GM12873 (cell line): ENCODE measurements around the gene CRYZ.
A peak's percentile ranks its signal among the peaks of the same experiment; 100 is the strongest.

Experiments used
- CTCF ChIP-seq: IDR thresholded peaks from 2 replicates; pipeline ENCODE4 v1.5.1; 2012; ENCODE audit warnings: low read depth, mild to moderate bottlenecking, moderate library complexity, low read length, control low read depth; ENCODE audit not compliant: insufficient read depth; ENCODE audit errors: missing control alignments

CRYZ gene

GRCh38 chr1:74771913-74772515, 39.2 kb upstream of the CRYZ start:
- peak; percentile 62 for TF ChIP-seq CTCF

GRCh38 chr1:74767490-74767889, 34.6 kb upstream of the CRYZ start:
- TF ChIP-seq CTCF, result peak; percentile 65

- TF ChIP-seq CTCF, result no peak
These were observed 33.7 kb upstream of the CRYZ start for GRCh38 chr1:74766579-74766978.

GRCh38 chr1:74763807-74764206, 31.0 kb upstream of the CRYZ start:
- TF ChIP-seq CTCF, result no peak

- no peak for TF ChIP-seq CTCF
These were observed 22.6 kb upstream of the CRYZ start for GRCh38 chr1:74755475-74755874.

GRCh38 chr1:74753104-74753503, 20.3 kb upstream of the CRYZ start:
- TF ChIP-seq CTCF, result no peak

- no peak for TF ChIP-seq CTCF
These were observed 16.1 kb upstream of the CRYZ start for GRCh38 chr1:74748960-74749359.

- TF ChIP-seq CTCF, result no peak
These were observed 4.5 kb upstream of the CRYZ start for GRCh38 chr1:74737333-74737732.
